GM18519 (cell line): ENCODE measurements around the gene KCNIP1.

Experiments
- ATAC-seq: cut with Tn5 transposase; IDR thresholded peaks from one replicate; pipeline ENCODE4 v1.9.1; 2021; ENCODE audit warnings: mild to moderate bottlenecking, moderate library complexity; ENCODE audit not compliant: unreplicated experiment, low FRiP score

KCNIP1 gene

GRCh38 chr5:170623576-170624181 is 119.9 kb downstream of the KCNIP1 start:
- ATAC-seq: no peak

GRCh38 chr5:170625221-170626165 is 121.7 kb downstream of the KCNIP1 start:
- no peak for ATAC-seq

DNA sequence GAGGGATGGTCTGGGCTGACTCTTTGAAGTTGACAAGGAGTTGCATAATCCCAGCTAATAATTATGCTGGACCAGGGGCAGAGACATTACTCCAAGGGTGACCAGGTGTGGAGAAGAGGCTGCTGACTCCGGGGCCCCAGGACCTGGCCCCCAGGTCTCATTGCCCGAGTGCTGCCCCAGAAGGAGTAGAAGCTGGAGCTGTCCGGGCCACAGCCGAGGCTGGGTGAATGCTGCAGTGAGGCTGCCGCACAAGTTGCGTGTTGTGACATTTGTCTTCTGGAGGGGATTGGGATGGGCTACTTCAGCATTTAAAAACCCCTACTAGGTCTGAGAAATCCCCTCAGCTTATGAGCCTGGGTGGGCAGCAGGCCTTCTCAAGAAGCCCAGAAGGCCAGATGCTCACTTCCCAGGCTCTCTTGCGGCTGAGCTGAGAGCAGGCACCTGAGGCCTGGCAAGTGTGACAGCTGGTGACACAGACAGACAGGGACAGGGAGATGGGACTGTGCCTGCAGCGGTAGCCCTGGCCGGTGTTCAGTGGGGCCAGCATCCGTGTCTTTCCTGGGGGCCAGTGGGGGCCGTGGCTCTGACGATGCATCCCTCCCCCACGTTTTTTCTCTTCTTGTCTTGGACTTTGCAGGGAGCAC is 122.8 kb downstream of the KCNIP1 start:
- ATAC-seq: no peak

DNA sequence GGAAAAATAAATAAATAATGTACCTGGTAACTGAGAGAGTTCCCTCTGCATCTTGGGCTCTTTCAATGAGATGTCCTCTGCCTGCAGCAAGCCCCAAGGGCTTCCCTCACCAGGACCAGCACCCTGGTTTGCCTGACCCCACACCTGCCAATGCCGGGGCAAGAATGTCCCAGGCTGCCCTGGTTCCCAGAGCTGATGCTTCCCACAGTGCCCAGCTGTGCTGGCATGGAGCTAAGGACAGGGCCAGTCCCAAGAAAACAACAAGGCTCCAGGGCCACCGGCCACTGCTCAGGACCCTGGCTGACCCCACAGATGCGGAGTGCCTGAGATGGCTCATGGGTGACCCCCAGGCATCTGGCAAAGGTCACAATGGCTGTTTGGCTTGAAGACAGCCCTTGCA is 123.5 kb downstream of the KCNIP1 start:
- ATAC-seq: no peak

GRCh38 chr5:170628028-170628427 is 124.2 kb downstream of the KCNIP1 start:
- no peak for ATAC-seq

DNA sequence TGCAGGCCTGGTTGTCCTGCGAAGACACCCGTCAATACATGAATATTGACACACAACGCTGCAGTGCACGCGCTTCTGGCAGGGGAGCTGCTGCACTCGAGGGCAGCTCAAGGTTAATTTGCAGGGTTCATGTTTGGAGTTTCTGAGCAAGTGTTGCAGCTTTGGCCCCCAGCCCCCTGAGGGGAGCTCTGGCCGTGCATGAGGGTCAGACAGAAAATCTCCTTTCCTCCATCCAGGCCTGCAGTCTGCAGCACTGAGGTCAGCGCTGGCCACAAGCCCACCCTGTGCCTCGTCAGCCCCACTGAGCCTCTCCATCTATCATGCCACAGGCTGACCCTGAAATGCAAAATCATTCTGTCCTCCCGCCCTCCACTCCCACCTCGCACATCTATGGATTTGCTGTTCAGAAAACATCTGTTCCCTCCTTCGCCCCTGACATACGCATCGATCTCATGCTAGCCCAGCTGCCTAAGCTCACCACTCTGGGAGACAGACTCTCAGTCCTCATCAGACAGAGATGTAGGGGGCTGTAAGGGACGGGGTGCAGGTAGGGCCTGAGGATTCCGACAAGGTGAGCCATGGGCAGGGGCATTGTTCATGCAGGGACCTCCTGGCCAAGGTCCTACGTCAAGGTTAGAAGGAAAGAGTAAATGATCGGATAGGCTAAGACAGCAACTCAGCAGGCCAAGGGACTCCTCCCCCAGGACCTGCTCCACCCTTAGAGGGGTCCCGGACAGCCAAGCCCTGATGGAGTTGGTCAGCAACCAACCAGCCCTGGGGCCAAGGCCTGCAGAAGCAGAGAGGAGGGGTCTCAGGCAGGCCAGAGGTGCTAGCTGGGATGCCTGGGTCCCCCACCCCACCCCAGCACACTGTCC is 125.1 kb downstream of the KCNIP1 start:
- ATAC-seq: no peak

DNA sequence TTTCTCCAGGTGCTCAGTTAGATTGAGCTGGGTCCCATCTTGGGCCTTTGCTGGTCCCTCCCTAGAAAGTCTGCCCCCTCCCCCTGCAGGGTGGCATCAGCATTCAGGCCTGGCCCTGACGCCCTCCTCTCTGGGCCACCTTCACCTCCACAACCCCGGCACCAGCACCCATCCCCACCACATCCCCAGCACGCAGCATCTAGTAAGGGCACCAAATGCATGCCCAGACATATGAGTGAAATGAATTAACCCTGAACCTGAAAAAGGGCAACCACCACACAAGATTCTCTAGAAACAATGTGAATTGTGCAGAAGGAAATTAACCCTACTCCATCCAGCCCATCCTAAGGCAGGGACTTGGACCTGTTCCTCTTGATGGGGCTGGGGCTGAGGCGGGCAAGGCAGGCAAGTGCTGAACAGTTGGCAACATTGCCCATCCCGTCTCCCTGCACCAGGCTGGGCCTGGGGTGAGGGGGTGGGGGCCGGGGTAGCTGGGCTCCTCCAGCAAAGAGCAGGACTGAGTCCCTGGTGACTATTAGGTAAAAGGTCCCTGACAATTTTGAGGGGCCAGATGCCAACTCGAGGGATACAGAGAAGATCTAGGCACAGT is 125.9 kb downstream of the KCNIP1 start:
- no peak for ATAC-seq

GRCh38 chr5:170630226-170630625 is 126.4 kb downstream of the KCNIP1 start:
- ATAC-seq: no peak

DNA sequence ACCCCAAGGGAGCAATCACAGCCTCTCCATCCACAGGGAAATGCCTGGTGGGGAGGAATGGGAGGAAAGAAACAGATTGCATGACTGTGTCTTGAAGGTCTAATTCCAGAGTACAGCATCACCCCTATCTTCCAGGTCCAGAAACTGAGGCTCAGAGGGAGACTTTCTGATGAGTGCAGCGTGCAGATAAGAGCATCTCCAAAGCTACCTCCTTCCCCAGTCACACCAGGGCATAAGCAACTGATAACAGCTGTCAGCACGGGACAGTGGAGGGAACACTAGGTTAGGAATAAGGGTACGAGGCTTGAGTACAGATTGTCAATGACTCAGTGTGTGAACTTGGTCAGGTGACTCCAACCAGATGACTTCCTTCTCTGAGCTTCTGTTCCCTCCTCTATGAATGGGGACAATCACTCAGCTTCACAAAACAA is 126.9 kb downstream of the KCNIP1 start:
- ATAC-seq: no peak

- ATAC-seq: no peak
Measured at GRCh38 chr5:170631466-170632195, 127.8 kb downstream of the KCNIP1 start.

DNA sequence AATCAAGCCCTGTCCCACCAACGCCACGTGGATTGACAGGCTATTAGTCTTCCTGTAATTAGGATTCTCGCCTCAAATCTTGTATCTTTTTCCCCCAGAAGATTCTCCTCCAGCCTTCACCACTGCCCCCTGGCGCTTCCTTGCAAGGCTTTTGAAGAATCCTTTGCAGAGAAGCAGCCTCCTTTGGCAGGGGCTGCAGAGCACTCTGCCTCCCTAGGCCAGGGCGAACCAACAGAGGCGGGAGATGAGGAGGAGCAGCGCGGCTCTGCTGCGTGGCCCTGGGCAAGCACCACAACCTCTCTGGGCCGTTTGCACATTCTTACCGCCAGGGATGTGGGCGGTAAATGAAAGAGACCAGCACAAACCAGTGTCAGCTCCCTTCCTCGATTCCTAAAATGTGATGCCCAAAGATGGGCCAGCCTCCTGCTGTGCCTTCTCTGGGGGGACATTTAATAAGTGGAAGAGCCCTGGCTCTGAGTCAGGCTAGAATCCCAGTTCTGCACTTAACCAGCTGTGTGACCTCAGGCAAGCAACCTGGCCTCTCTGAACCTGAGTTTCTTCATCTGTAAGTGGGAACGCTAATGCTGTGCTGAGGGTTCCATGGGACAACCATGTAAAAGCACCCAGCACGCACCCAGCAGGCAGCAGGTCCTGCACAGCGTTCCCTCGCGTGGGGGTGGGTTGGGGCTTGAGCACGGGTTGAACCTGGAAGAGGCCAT is 128.6 kb downstream of the KCNIP1 start:
- ATAC-seq: no peak

DNA sequence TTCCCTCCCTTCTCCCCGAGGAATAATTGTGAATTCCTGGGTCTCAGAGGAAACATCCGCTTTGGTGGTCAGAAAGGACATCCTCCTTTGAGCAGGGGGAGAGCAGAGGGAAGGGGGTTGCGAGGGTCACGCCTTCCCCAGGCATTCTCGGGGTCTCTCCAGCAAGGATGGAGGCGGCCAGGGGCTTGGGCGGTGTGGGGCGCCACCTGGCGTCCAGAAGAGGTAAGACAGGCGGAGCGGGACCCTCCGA is 129.1 kb downstream of the KCNIP1 start:
- no peak for ATAC-seq

- no peak for ATAC-seq
Measured at GRCh38 chr5:170633235-170634081, 129.6 kb downstream of the KCNIP1 start.

GRCh38 chr5:170634256-170634990 is 130.6 kb downstream of the KCNIP1 start:
- no peak for ATAC-seq

GRCh38 chr5:170635706-170636105 is 131.9 kb downstream of the KCNIP1 start:
- no peak for ATAC-seq

- ATAC-seq: no peak
Measured at GRCh38 chr5:170636206-170636605, 132.4 kb downstream of the KCNIP1 start.

- no peak for ATAC-seq
Measured at GRCh38 chr5:170636801-170637477, 133.1 kb downstream of the KCNIP1 start.
